Fibroblast of peridontal ligament (primary cell): ENCODE measurements around the gene ANKRD52.
"Not testable (repeated sequence)": the region's sequence is repeated elsewhere in the genome, so short reads cannot be mapped to it uniquely, and the experiment has no call there.

ENCODE experiments used
- DNase-seq: peaks from one replicate; pipeline ENCODE4 v3.0.0-alpha.2; 2010; ENCODE audit errors: extremely low read depth

Gene ANKRD52

DNA sequence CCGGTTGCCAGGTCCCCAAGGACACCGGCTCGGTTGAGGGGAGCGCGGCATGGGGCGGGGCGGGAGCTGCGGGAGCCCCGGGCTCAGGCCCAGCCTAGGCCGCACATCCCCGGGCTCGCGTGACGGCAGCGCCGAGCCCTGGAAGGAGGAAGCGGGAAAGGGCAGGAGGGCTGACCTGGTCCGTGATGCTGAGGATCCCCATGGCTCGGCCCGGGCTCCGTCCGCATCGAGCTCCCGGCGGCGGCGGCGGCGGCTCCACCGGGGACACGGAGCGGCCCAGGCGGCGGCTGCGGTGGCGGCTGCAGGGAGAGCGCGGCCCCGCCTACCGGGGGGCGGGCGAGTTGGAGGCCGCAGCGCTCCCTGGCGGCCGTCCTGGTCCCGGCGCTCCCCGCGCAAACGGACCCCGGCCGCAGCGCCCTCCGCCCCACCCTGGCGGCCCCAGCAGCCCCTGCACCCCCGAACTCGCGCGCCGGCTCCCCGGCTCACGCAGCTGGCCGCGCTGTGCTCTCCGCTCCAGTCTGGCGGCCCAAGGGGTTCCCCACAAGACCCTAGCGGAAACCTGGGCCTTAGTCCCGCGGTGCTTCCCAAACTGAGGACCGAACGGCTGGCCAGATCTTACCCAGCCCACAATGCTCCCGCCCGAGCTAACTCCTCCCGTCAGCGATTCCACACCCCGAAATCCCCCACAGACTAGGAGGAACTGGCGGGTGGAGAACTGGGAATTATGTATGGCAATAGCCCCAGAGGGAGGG lies at the start of gene ANKRD52:
Gene ANKRD52 (minus strand): TSS at position 317 of the 752 bp plus-strand sequence. CDS start 115 bp downstream, at position 202.
- DNase-seq, result peak; percentile 83

- no peak for DNase-seq
Observed at GRCh38 chr12:56307221-56307965, 49.2 kb upstream of the ANKRD52 start.

GRCh38 chr12:56304872-56305590 lies 46.8 kb upstream of the ANKRD52 start:
- DNase-seq, result no peak

GRCh38 chr12:56304276-56304675 lies 46.1 kb upstream of the ANKRD52 start:
- no peak for DNase-seq

GRCh38 chr12:56300644-56301464 lies 42.7 kb upstream of the ANKRD52 start:
- no peak for DNase-seq

- peak; percentile 95 for DNase-seq
Observed at GRCh38 chr12:56299853-56300643, 41.9 kb upstream of the ANKRD52 start, which contains the start of gene CS. TSS of gene CS (minus strand) at chr12:56300330. CDS start at chr12:56300201, 129 bp downstream.

DNA sequence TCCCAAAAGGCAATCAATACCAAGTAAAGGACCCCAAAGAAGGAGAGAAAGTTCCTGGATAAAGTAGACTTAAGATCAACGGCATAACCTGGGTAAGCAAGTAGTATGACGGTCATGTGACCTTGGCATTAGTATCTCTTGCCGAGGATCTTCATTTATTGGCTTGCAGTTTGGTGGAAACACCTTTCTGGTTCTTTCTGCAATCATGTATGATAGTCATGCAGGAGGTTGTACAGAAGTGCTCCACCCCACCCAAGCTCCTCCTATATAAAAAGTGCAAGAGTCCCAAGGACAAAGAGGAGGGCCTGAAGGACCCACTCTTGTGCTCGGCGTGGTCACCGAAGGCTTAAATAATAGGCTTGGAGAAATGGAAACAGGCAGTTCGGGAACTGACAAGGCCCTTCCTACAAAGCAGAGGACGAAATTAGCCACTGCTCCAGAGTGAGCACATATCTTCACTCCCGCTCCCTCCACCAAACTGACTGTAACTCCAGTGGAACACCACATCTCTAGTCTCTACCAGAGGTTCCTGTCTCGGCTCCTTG lies 41.2 kb upstream of the ANKRD52 start:
- DNase-seq, result peak; percentile 32

DNA sequence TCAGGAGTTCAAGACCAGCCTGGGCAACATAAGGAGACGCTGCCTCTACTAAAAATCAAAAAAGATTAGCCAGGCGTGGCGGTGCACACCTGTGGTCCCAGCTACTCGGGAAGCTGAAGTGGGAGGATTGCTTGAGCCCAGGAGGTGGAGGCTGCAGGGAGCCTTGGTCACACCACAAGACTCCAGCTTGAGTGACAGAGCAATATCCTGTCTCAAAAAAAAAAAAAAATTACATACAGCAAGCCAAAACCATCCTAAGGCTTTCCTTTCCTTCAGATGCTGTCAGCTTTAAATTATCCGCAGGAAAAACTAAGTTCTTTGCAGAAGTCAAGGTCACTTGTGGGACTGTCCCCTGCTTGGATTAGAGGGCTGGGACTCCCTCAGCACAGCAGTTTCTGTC lies 40.6 kb upstream of the ANKRD52 start:
- DNase-seq, result no peak

DNA sequence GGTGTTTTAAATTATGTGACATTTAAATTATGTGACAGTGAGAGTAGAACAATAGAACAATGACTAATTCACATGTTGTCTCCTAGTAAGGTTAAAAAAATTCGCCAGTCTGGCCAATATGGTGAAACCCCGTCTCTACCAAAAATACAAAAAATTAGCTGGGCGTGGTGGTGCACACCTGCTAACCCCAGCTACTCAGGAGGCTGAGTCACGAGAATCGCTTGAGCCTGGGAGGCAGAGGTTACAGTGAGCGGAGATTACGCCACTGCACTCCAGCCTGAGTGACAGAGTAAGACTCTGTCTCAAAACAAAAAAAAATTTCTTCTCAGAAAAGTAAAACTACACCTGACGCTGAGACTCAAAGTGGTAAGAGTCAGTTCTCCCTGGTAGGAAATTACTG lies 39.2 kb upstream of the ANKRD52 start:
- DNase-seq, result no peak

GRCh38 chr12:56296295-56296694 lies 38.1 kb upstream of the ANKRD52 start:
- peak; percentile 66 for DNase-seq

DNA sequence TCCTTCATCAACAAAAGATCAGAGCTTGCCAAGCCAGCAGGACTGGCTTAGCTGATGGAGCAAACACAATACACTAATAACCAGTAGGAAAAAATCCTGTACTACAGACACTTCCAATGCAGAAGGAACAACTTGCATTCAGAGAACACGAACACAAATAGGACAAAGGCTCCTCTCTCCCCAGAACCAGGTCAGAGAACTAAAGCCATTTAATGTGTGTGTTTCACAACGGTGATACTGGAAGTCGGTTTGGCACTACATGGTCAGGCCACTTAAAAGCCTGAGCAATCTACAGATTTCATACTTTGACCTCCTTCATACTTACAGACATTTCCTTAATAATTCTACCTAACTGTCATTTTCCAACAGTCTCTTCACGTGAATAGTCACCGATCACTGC lies 35.6 kb upstream of the ANKRD52 start:
- DNase-seq, result no peak

- DNase-seq, result no peak
Observed at GRCh38 chr12:56288705-56289387, 30.7 kb upstream of the ANKRD52 start.

- DNase-seq, result peak; percentile 21
Observed at GRCh38 chr12:56286044-56286830, 28.1 kb upstream of the ANKRD52 start.

GRCh38 chr12:56284263-56284662 lies 26.1 kb upstream of the ANKRD52 start:
- DNase-seq, result not testable (repeated sequence)

GRCh38 chr12:56282579-56282978 lies 24.4 kb upstream of the ANKRD52 start:
- no peak for DNase-seq

- no peak for DNase-seq
Observed at GRCh38 chr12:56282030-56282429, 23.8 kb upstream of the ANKRD52 start.

- no peak for DNase-seq
Observed at GRCh38 chr12:56280849-56281248, 22.7 kb upstream of the ANKRD52 start.

DNA sequence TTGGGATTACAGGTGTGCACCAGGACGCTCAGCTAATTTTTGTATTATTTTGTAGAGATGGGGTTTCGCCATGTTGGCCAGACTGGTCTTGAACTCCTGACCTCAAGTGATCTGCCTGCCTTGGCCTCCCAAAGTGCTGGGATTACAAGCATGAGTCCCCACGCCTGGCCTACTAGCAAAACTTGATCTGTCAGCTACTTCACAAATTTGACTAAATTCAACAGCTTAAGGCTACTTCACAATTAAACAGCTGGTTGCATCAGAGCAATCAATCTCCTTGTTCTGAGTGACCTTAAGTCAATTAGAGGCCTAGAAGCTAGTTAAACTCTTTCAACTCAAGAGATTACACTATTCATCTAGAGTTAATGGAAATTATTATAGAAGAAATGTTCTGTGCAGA lies 20.7 kb upstream of the ANKRD52 start:
- no peak for DNase-seq

- no peak for DNase-seq
Observed at GRCh38 chr12:56274299-56274698, 16.1 kb upstream of the ANKRD52 start.
